GM19099 (cell line): ENCODE data around the gene ZNF12.
A peak's percentile ranks its signal among the peaks of the same experiment; 100 is the strongest.
"Not testable (repeated sequence)": the region's sequence is repeated elsewhere in the genome, so short reads cannot be mapped to it uniquely, and the experiment has no call there.

Experiments
- POLR2A ChIP-seq: IDR thresholded peaks from 3 replicates; pipeline ENCODE4 v1.6.1; 2011; ENCODE audit warnings: low read depth; ENCODE audit not compliant: insufficient read length; ENCODE audit errors: extremely low read depth

Gene ZNF12

GRCh38 chr7:6706666-6707407, at the start of gene ZNF12:
Gene ZNF12 (minus strand): TSS chr7:6706947. CDS start chr7:6705173, 1,774 bp downstream.
- peak; percentile 81 for TF ChIP-seq POLR2A

GRCh38 chr7:6753964-6754363, 47.2 kb upstream of the ZNF12 start, which contains the start of gene RSPH10B2:
Gene RSPH10B2 (plus strand): TSS chr7:6754103. CDS start chr7:6757678, 3,575 bp downstream.
- not testable (repeated sequence) for TF ChIP-seq POLR2A

GRCh38 chr7:6730343-6730633, 23.5 kb upstream of the ZNF12 start:
- no peak for TF ChIP-seq POLR2A

GRCh38 chr7:6729492-6730342, 23.0 kb upstream of the ZNF12 start:
- TF ChIP-seq POLR2A: peak; percentile 87

- no peak for TF ChIP-seq POLR2A
These were observed 20.9 kb upstream of the ZNF12 start for GRCh38 chr7:6727663-6728062.

GRCh38 chr7:6725003-6725402, 18.3 kb upstream of the ZNF12 start:
- TF ChIP-seq POLR2A: no peak

- no peak for TF ChIP-seq POLR2A
These were observed 11.4 kb upstream of the ZNF12 start for GRCh38 chr7:6718124-6718523.

- no peak for TF ChIP-seq POLR2A
These were observed 7.6 kb upstream of the ZNF12 start for GRCh38 chr7:6714360-6714759.

GRCh38 chr7:6709808-6710207, 3.1 kb upstream of the ZNF12 start:
- TF ChIP-seq POLR2A: no peak

- no peak for TF ChIP-seq POLR2A
These were observed 1.6 kb upstream of the ZNF12 start for GRCh38 chr7:6708304-6708703.

- no peak for TF ChIP-seq POLR2A
These were observed 635 bp downstream of the ZNF12 start for GRCh38 chr7:6705959-6706665.

- no peak for TF ChIP-seq POLR2A
These were observed 4.9 kb downstream of the ZNF12 start for GRCh38 chr7:6701860-6702259.

GRCh38 chr7:6700793-6701192, 6.0 kb downstream of the ZNF12 start:
- no peak for TF ChIP-seq POLR2A

GRCh38 chr7:6691609-6692106, 15.1 kb downstream of the ZNF12 start:
- TF ChIP-seq POLR2A: no peak

GRCh38 chr7:6691103-6691502, 15.6 kb downstream of the ZNF12 start:
- no peak for TF ChIP-seq POLR2A
